T follicular helper cell (primary cell): ENCODE data around the gene PLA2G4F.
"Not testable (repeated sequence)": the region's sequence is repeated elsewhere in the genome, so short reads cannot be mapped to it uniquely, and the experiment has no call there.

Experiments
- DNase-seq: peaks from one replicate; pipeline ENCODE4 v3.0.0-alpha.2; 2020; ENCODE audit warnings: low read depth

The PLA2G4F gene

DNA sequence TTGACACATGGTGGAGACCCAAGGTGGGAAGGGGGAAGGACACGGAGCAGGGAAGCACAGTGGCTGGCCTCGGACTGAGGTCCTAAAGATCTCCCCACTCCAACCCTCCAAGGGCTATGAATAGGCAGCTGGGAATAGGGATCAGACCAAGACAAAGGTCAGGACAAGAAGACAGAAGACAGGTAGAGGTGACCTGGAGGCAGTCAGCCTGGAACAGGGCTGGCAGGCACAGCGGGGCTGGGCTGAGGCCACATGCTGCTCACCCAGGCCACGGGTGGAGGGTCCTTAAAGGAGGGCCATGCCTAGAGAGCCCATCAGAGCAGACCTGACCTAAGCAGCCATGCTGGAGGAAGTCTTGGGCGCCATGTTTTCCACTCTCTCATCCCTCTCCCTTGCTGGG lies 59.4 kb downstream of the PLA2G4F start:
- no peak for DNase-seq

DNA sequence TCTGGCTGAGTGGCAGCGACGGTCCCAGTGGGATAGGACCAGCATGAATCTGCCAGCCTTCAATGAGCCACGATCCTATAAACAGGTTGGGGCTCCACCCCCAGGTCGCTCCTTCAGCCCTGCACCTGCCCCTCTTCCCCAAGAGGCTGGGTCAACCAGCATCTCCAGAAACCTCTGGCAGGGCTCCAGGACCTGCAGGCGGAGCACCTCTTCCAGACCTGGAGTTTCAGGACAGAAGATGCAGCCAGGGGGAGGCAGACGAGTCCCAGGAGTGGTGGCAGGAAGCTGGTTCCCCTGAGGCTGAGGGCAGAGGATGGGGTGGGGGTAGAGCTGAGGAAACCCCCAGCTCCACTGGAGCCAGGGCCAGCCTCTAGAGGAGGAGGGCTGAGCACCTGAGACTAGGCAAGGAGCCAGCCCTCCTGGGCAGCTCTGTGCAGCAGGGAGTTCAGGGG lies 61.9 kb downstream of the PLA2G4F start, which contains the start of gene PLA2G4D:
TSS of gene PLA2G4D (minus strand) at position 51 of the 452 bp plus-strand sequence. CDS start 103 bp downstream, outside the sequence.
- no peak for DNase-seq

- DNase-seq = no peak
Measured at GRCh38 chr15:42093966-42094365, 62.5 kb downstream of the PLA2G4F start.

- no peak for DNase-seq
Measured at GRCh38 chr15:42092398-42093318, 63.8 kb downstream of the PLA2G4F start.

DNA sequence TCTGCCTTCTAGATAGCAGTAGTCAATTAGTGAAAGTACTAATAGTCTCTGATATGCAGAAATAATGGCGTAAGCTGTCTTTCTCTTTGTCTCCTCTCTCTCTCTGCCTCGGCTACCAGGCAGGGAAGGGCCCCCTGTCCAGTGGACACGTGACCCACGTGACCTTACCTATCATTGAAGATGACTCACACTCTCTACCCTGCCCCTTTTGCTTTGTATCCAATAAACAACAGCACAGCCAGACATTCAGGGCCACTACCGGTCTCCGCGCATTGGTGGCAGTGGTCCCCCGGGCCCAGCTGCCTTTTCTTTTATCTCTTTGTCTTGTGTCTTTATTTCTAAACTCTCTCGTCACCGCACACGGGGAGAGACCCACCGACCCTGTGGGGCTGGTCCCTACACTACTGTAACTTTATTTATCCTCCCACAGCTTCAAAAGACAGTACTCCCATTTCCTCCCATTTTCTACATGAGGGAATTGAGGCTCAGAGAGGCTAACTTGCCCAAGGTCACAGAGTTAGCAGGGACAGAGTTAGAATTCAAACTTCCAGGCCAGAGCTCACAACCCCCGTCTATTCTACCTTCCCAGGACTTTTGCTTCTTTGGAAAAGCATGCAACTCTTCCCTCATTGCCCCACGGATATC lies 64.6 kb downstream of the PLA2G4F start:
- DNase-seq = not testable (repeated sequence)

- no peak for DNase-seq
Measured at GRCh38 chr15:42090781-42091180, 65.7 kb downstream of the PLA2G4F start.

- DNase-seq = no peak
Measured at GRCh38 chr15:42090370-42090769, 66.1 kb downstream of the PLA2G4F start.

GRCh38 chr15:42089942-42090341 lies 66.5 kb downstream of the PLA2G4F start:
- DNase-seq = no peak
